Neutrophil (primary cell): ENCODE results near the gene NTSR2.

Experiments used
- H3K27ac ChIP-seq: fragments of 200-600 bp; sonication (generic); 2 replicates; pipeline ENCODE4 v1.5.1; 2016; ENCODE audit warnings: mild to moderate bottlenecking, moderate library complexity
- H3K27me3 ChIP-seq: fragments of 200-600 bp; sonication (generic); 2 replicates; pipeline ENCODE4 v1.6.0; 2016; ENCODE audit warnings: mild to moderate bottlenecking
- H3K36me3 ChIP-seq: fragments of 200-600 bp; sonication (generic); 2 replicates; pipeline ENCODE4 v1.5.1; 2017
- H3K4me1 ChIP-seq, 2 experiments: fragments of 200-600 bp in 1 of 2; sonication (generic) in 1 of 2; 1 replicate in 1 of 2; 2 replicates in 1 of 2; pipeline versions ENCODE4 v1.5.1 to v1.6.1; 2013 to 2016; ENCODE audit warnings: low read depth in 1 of 2, low read length in 1 of 2, mild to moderate bottlenecking in 1 of 2, moderate library complexity in 1 of 2; ENCODE audit not compliant: control insufficient read depth in 1 of 2, insufficient read depth in 1 of 2
- H3K4me3 ChIP-seq, 2 experiments: fragments of 200-600 bp in 1 of 2; sonication (generic) in 1 of 2; 1 replicate in 1 of 2; 2 replicates in 1 of 2; pipeline ENCODE4 v1.5.1; 2013 to 2016; ENCODE audit warnings: low read depth in 1 of 2, low read length in 1 of 2, mild to moderate bottlenecking in 1 of 2, moderate library complexity in 1 of 2
- H3K9me3 ChIP-seq: fragments of 200-600 bp; sonication (generic); 2 replicates; pipeline ENCODE4 v1.5.1; 2016
- TF ChIP-seq, protein P1 (sequence below): fragments of 200-600 bp; sonication (generic); IDR thresholded peaks from 2 replicates; pipeline ENCODE4 v1.5.1; 2016; ENCODE audit warnings: antibody characterized with exemption

NTSR2 gene

GRCh38 chr2:11677136-11678055 lies 7.4 kb upstream of the NTSR2 start:
- H3K4me1 ChIP-seq: no peaks in the 10 kb centered on the region
- H3K27me3 ChIP-seq: peaks cover 72% of the 10 kb centered on the region
- no peak overlapping the region for H3K27ac ChIP-seq
- TF ChIP-seq, protein P1, sequence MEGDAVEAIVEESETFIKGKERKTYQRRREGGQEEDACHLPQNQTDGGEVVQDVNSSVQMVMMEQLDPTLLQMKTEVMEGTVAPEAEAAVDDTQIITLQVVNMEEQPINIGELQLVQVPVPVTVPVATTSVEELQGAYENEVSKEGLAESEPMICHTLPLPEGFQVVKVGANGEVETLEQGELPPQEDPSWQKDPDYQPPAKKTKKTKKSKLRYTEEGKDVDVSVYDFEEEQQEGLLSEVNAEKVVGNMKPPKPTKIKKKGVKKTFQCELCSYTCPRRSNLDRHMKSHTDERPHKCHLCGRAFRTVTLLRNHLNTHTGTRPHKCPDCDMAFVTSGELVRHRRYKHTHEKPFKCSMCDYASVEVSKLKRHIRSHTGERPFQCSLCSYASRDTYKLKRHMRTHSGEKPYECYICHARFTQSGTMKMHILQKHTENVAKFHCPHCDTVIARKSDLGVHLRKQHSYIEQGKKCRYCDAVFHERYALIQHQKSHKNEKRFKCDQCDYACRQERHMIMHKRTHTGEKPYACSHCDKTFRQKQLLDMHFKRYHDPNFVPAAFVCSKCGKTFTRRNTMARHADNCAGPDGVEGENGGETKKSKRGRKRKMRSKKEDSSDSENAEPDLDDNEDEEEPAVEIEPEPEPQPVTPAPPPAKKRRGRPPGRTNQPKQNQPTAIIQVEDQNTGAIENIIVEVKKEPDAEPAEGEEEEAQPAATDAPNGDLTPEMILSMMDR: no peak
- no peak overlapping the region for H3K4me3 ChIP-seq
- H3K36me3 ChIP-seq: no peaks in the 10 kb centered on the region
- no peaks in the 10 kb centered on the region for H3K9me3 ChIP-seq

DNA sequence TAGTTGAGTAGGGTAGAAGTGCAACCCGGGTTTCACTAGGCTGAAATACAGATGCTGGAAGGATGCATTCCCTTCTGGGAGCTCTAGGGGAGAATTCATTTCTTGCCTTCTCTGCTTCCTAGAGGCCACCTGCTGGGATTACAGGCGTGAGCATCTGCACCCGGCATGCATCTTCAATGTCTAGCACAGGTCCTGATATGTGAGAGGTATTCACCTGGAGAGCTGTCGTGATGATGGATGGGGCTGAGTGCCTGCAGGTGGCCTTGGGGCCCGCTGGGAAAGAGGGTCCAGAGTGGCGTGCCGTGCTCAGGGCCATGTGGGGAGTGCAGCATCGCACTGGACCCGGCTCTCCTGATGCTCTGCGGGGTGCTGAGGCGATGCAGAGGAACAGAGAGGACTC lies 6.6 kb upstream of the NTSR2 start:
- no peaks in the 10 kb centered on the region for H3K4me1 ChIP-seq
- no peak overlapping the region for H3K4me3 ChIP-seq
- no peak overlapping the region for H3K27ac ChIP-seq
- no peaks in the 10 kb centered on the region for H3K9me3 ChIP-seq
- H3K36me3 ChIP-seq: no peaks in the 10 kb centered on the region
- TF ChIP-seq, protein P1: no peak
- H3K27me3 ChIP-seq: peaks cover 75% of the 10 kb centered on the region

- Histone ChIP-seq H3K27ac (no peak overlapping the region), H3K4me3 (no peak overlapping the region), H3K27me3 (peaks cover 86% of the 10 kb centered on the region), H3K4me1 (no peaks in the 10 kb centered on the region), H3K36me3 (no peaks in the 10 kb centered on the region), H3K9me3 (no peaks in the 10 kb centered on the region)
- TF ChIP-seq, protein P1: no peak
Measured at GRCh38 chr2:11675423-11676112, 5.6 kb upstream of the NTSR2 start.

GRCh38 chr2:11674983-11675382 lies 5.0 kb upstream of the NTSR2 start:
- TF ChIP-seq, protein P1: no peak
- Histone ChIP-seq H3K27me3 (peaks cover 92% of the 10 kb centered on the region), H3K4me1 (no peaks in the 10 kb centered on the region), H3K36me3 (no peaks in the 10 kb centered on the region), H3K4me3 (no peak overlapping the region), H3K9me3 (no peaks in the 10 kb centered on the region), H3K27ac (no peak overlapping the region)

- no peaks in the 10 kb centered on the region for H3K9me3 ChIP-seq
- H3K27ac ChIP-seq: no peak overlapping the region
- H3K27me3 ChIP-seq: peaks cover 95% of the 10 kb centered on the region
- no peaks in the 10 kb centered on the region for H3K4me1 ChIP-seq
- TF ChIP-seq, protein P1: no peak
- no peak overlapping the region for H3K4me3 ChIP-seq
- no peaks in the 10 kb centered on the region for H3K36me3 ChIP-seq
Measured at GRCh38 chr2:11672407-11672806, 2.4 kb upstream of the NTSR2 start.
